HG03280 (cell line): Measurements from ENCODE around the gene MGMT.

Source experiments
- ATAC-seq: cut with Tn5 transposase; IDR thresholded peaks from one replicate; pipeline ENCODE4 v1.9.1; 2021; ENCODE audit warnings: mild to moderate bottlenecking, moderate library complexity; ENCODE audit not compliant: unreplicated experiment

Gene MGMT

GRCh38 chr10:129814681-129815646, 347.9 kb downstream of the MGMT start:
- no peak for ATAC-seq

GRCh38 chr10:129815898-129816655, 349.0 kb downstream of the MGMT start:
- no peak for ATAC-seq

- no peak for ATAC-seq
These were observed 349.6 kb downstream of the MGMT start for GRCh38 chr10:129816656-129817045.
